H1 (cell line): ENCODE results near the gene IL7R. TPM values are rescaled to one million over a fixed set of nuclear protein-coding genes. Genes with fewer than 3 reads are reported as not detected.
"Not testable (repeated sequence)": the region's sequence is repeated elsewhere in the genome, so short reads cannot be mapped to it uniquely, and the experiment has no call there.

ENCODE experiments used
- CTCF ChIA-PET: fragments of 300-600 bp; sonication (Branson Sonifier 250); formaldehyde crosslinking; loops from one replicate; lab custom pipeline; 2021; ENCODE audit not compliant: partially characterized antibody; lab: Charles Lee
- POLR2A ChIA-PET: fragments of 300-600 bp; sonication (Branson Sonifier 250); formaldehyde crosslinking; loops from one replicate; lab custom pipeline; 2021; ENCODE audit warnings: inconsistent platforms; ENCODE audit not compliant: partially characterized antibody; lab: Charles Lee
- DNase-seq, 2 experiments: peaks; one replicate each; pipeline versions ENCODE4 v3.0.0 to v3.0.0-alpha.2; 2010 to 2022; ENCODE audit warnings: low spot score in 2 of 2, low read depth in 1 of 2, mixed read lengths in 1 of 2
- FAIRE-seq: peaks from 2 replicates; lab custom pipeline; 2011; peaks lifted over from hg19 to GRCh38; lab: Jason Lieb, UNC
- H2AFZ ChIP-seq: 2 replicates; pipeline ENCODE4 v1.8.1; 2012; ENCODE audit warnings: low read length, inconsistent platforms
- H2AK5ac ChIP-seq: 2 replicates; pipeline ENCODE4 v1.6.1; 2013; ENCODE audit warnings: low read depth, low read length
- H2BK120ac ChIP-seq: replicated peaks from 2 replicates; pipeline ENCODE3; 2013; ENCODE audit warnings: low read depth, low read length, inconsistent platforms
- H2BK12ac ChIP-seq: 2 replicates; pipeline ENCODE4 v1.6.1; 2013; ENCODE audit warnings: low read depth, low read length
- H2BK15ac ChIP-seq: 2 replicates; pipeline ENCODE4 v1.6.1; 2013; ENCODE audit warnings: low read length
- H2BK20ac ChIP-seq: 2 replicates; pipeline ENCODE4 v1.6.1; 2013; ENCODE audit warnings: low read length
- H2BK5ac ChIP-seq: 2 replicates; pipeline ENCODE4 v1.6.1; 2013; ENCODE audit warnings: low read depth, low read length
- H3K14ac ChIP-seq: 2 replicates; pipeline ENCODE4 v1.6.1; 2013; ENCODE audit warnings: inconsistent platforms; ENCODE audit not compliant: insufficient read length
- H3K18ac ChIP-seq: 2 replicates; pipeline ENCODE4 v1.6.1; 2013; ENCODE audit warnings: low read length; ENCODE audit errors: extremely low read depth
- H3K23ac ChIP-seq: 2 replicates; pipeline ENCODE4 v1.6.1; 2013; ENCODE audit warnings: inconsistent platforms; ENCODE audit not compliant: insufficient read length
- H3K23me2 ChIP-seq: 2 replicates; pipeline ENCODE4 v1.6.1; 2013; ENCODE audit warnings: low read depth, low read length
- H3K27ac ChIP-seq: 2 replicates; pipeline ENCODE4 v1.6.1; 2011; ENCODE audit warnings: low read depth, low read length, inconsistent platforms
- H3K27me3 ChIP-seq, 4 experiments: replicated peaks in 1 of 4; 1 replicate in 1 of 4; 2 replicates in 3 of 4; pipeline versions ENCODE4 v1.6.1 to v1.8.1; 2011 to 2013; ENCODE audit warnings: low read length in 3 of 4, mild to moderate bottlenecking in 3 of 4, inconsistent platforms in 2 of 4, mixed read lengths in 2 of 4, moderate library complexity in 1 of 4; ENCODE audit not compliant: control insufficient read depth in 3 of 4, insufficient read depth in 3 of 4; ENCODE audit errors: extremely low read depth in 1 of 4
- H3K36me3 ChIP-seq, 4 experiments: 2 replicates each; pipeline versions ENCODE4 v1.6.1 to v1.8.1; 2011 to 2013; ENCODE audit warnings: mild to moderate bottlenecking in 4 of 4, low read length in 3 of 4, moderate library complexity in 2 of 4, control low read depth in 1 of 4, inconsistent platforms in 1 of 4; ENCODE audit not compliant: insufficient read depth in 4 of 4, control insufficient read depth in 2 of 4
- H3K4ac ChIP-seq: replicated peaks from 2 replicates; pipeline ENCODE3; 2013; ENCODE audit warnings: low read length, low read depth, mixed read lengths, inconsistent platforms; ENCODE audit not compliant: insufficient read length
- H3K4me1 ChIP-seq, 4 experiments: replicated peaks in 1 of 4; 1 replicate in 1 of 4; 2 replicates in 3 of 4; pipeline versions ENCODE4 v1.6.1 to v1.8.1; 2011 to 2013; ENCODE audit warnings: low read length in 3 of 4, inconsistent platforms in 2 of 4, mixed read lengths in 1 of 4; ENCODE audit not compliant: insufficient read depth in 4 of 4, control insufficient read depth in 3 of 4
- H3K4me2 ChIP-seq, 2 experiments: 2 replicates each; pipeline versions ENCODE4 v1.6.1 to v1.8.1; 2011 to 2013; ENCODE audit warnings: low read depth in 2 of 2, low read length in 2 of 2, control low read depth in 1 of 2, inconsistent platforms in 1 of 2, mild to moderate bottlenecking in 1 of 2; ENCODE audit not compliant: insufficient read depth in 1 of 2
- H3K4me3 ChIP-seq, 4 experiments: fragments of 200-600, 300-600 bp in 1 of 4; sonication (generic), shearing (Covaris generic), sonication (Bioruptor Twin) in 1 of 4; 2 replicates each; pipeline versions ENCODE4 v1.5.1 to v1.8.1; 2011 to 2016; ENCODE audit warnings: low read length in 4 of 4, low read depth in 3 of 4, control low read depth in 2 of 4, inconsistent platforms in 2 of 4, mild to moderate bottlenecking in 2 of 4, mixed read lengths in 1 of 4, moderate library complexity in 1 of 4; ENCODE audit not compliant: insufficient read depth in 2 of 4; ENCODE audit errors: extremely low read depth in 1 of 4
- H3K56ac ChIP-seq: replicated peaks from 2 replicates; pipeline ENCODE3; 2013; ENCODE audit warnings: low read depth, mild to moderate bottlenecking, mixed read lengths, low read length, inconsistent platforms; ENCODE audit not compliant: insufficient read length
- H3K79me1 ChIP-seq: 2 replicates; pipeline ENCODE4 v1.6.1; 2013; ENCODE audit warnings: low read depth, low read length, control low read depth
- H3K79me2 ChIP-seq, 2 experiments: 2 replicates each; pipeline versions ENCODE4 v1.6.1 to v1.8.1; 2012 to 2013; ENCODE audit warnings: low read length in 2 of 2, mild to moderate bottlenecking in 2 of 2, inconsistent platforms in 1 of 2; ENCODE audit not compliant: insufficient read depth in 2 of 2, control insufficient read depth in 1 of 2
- H3K9ac ChIP-seq, 4 experiments: replicated peaks in 1 of 4; 1 replicate in 1 of 4; 2 replicates in 3 of 4; pipeline versions ENCODE4 v1.6.1 to v1.8.1; 2011 to 2013; ENCODE audit warnings: low read depth in 3 of 4, low read length in 3 of 4, control low read depth in 2 of 4, mild to moderate bottlenecking in 2 of 4, moderate library complexity in 2 of 4, inconsistent platforms in 1 of 4; ENCODE audit errors: extremely low read depth in 1 of 4
- H3K9me3 ChIP-seq, 2 experiments: 2 replicates each; pipeline versions ENCODE4 v1.6.1 to v1.8.1; 2012 to 2013; ENCODE audit warnings: mild to moderate bottlenecking in 2 of 2, moderate library complexity in 2 of 2, control low read depth in 1 of 2, inconsistent platforms in 1 of 2, low read depth in 1 of 2, low read length in 1 of 2, mixed read lengths in 1 of 2; ENCODE audit not compliant: insufficient read depth in 2 of 2
- H4K20me1 ChIP-seq, 2 experiments: replicated peaks in 1 of 2; 2 replicates each; pipeline versions ENCODE3 to v1.8.1; 2011 to 2013; ENCODE audit warnings: inconsistent platforms in 2 of 2, low read length in 2 of 2, mild to moderate bottlenecking in 1 of 2; ENCODE audit not compliant: insufficient read depth in 2 of 2, control insufficient read depth in 1 of 2
- H4K5ac ChIP-seq: 2 replicates; pipeline ENCODE4 v1.6.1; 2013; ENCODE audit warnings: low read length, low read depth, mixed read lengths, inconsistent platforms; ENCODE audit not compliant: insufficient read length
- H4K8ac ChIP-seq: 2 replicates; pipeline ENCODE4 v1.8.0; 2013; ENCODE audit warnings: mild to moderate bottlenecking, moderate library complexity, low read length, inconsistent platforms; ENCODE audit not compliant: insufficient read depth; ENCODE audit errors: extremely low read depth
- H4K91ac ChIP-seq: replicated peaks from 2 replicates; pipeline ENCODE3; 2013; ENCODE audit warnings: low read length, mixed read lengths, inconsistent platforms; ENCODE audit not compliant: insufficient read length
- BACH1 ChIP-seq: IDR thresholded peaks from 2 replicates; pipeline ENCODE4 v1.6.1; 2012; ENCODE audit warnings: low read length, improper control_type of control experiment
- BCL11A ChIP-seq, 2 experiments: IDR thresholded peaks; one replicate each; pipeline ENCODE4 v1.6.1; 2011; ENCODE audit warnings: low read depth in 2 of 2, low read length in 2 of 2, mild to moderate bottlenecking in 2 of 2
- CTCF ChIP-seq, 3 experiments: IDR thresholded peaks; 1 replicate in 2 of 3; 2 replicates in 1 of 3; pipeline versions ENCODE4 v1.5.1 to v1.6.1; 2011; ENCODE audit warnings: low read length in 3 of 3, mild to moderate bottlenecking in 3 of 3, inconsistent platforms in 2 of 3, low read depth in 1 of 3, moderate library complexity in 1 of 3; ENCODE audit not compliant: insufficient read depth in 1 of 3; ENCODE audit errors: control extremely low read depth in 1 of 3
- KDM1A ChIP-seq: fragments of 200-600, 300-600 bp; sonication (generic); IDR thresholded peaks from 2 replicates; pipeline ENCODE4 v1.7.1; 2016; ENCODE audit warnings: mild to moderate bottlenecking, low read length, borderline replicate concordance
- RNF2 ChIP-seq: fragments of 200-900, 300-1000 bp; sonication (generic); IDR thresholded peaks from 2 replicates; pipeline ENCODE4 v1.7.1; 2016; ENCODE audit warnings: borderline replicate concordance, low read depth, mild to moderate bottlenecking, antibody characterized with exemption, low read length; ENCODE audit not compliant: poor library complexity, severe bottlenecking; ENCODE audit errors: missing control alignments
- TAF7 ChIP-seq: optimal IDR thresholded peaks from 2 replicates; pipeline ENCODE3; 2011; ENCODE audit warnings: low read depth, mild to moderate bottlenecking, inconsistent platforms, low read length, moderate library complexity, borderline replicate concordance
- WGBS, 2 experiments: shearing (Covaris generic) in 1 of 2; methylation state at CpG; one replicate each; pipeline versions ENCODE4 v1.1.6 to v1.1.7; 2013 to 2015; ENCODE audit warnings: low lambda C conversion rate in 2 of 2, mixed read lengths in 2 of 2, inconsistent platforms in 1 of 2, low coverage in 1 of 2, missing lambda C conversion rate in 1 of 2; ENCODE audit not compliant: insufficient replicate concordance in 2 of 2, insufficient coverage in 1 of 2, insufficient read length in 1 of 2; ENCODE audit errors: extremely low coverage in 1 of 2, missing lambda C conversion rate in 1 of 2; 5-methylcytosine and 5-hydroxymethylcytosine counted together
- polyA plus RNA-seq, 7 experiments: library from polyadenylated mRNA; depleted of rRNA in 3 of 7; stranded (reverse) in 5 of 7; unstranded in 2 of 7; fragments of >200 nt in 5 of 7; fragments of 200-250 nt in 2 of 7; gene quantifications; 1 replicate in 5 of 7; 2 replicates in 1 of 7; 4 replicates in 1 of 7; pipeline versions ENCODE4 v1.2.1 to v1.2.3, GENCODE V29; 2011 to 2013; ENCODE audit warnings: missing spikeins in 2 of 7, mixed read lengths in 2 of 7
- total RNA-seq: library from RNA; stranded (reverse); fragmentation: NEBNext Ultra II Directional; extraction: Animal tissue kit (Norgen Biotek cat#: 25700); gene quantifications from 2 replicates; pipeline ENCODE4 v1.2.1, GENCODE V29; 2021

Gene IL7R
- total and polyA plus RNA-seq, 2 of the 8 experiments (the other 6 are each of a cell fraction or from before 2014, with no cell fraction given), result not detected

GRCh38 chr5:35855187-35855586 is 1.5 kb upstream of the IL7R start (continued):
- no peak for TF ChIP-seq CTCF (IDR thresholded peaks at IDR 0.05; ENCODE audit: control extremely low read depth in 1 of 3, insufficient read depth in 1 of 3, low read depth in 1 of 3, low read length in 3 of 3)
- TF ChIP-seq KDM1A, result no peak
- TF ChIP-seq BACH1, result no peak
- TF ChIP-seq TAF7, result no peak
- TF ChIP-seq BCL11A (IDR thresholded peaks at IDR 0.05; ENCODE audit: low read depth in 2 of 2, low read length in 2 of 2), result no peak
- no peak for TF ChIP-seq RNF2

DNA sequence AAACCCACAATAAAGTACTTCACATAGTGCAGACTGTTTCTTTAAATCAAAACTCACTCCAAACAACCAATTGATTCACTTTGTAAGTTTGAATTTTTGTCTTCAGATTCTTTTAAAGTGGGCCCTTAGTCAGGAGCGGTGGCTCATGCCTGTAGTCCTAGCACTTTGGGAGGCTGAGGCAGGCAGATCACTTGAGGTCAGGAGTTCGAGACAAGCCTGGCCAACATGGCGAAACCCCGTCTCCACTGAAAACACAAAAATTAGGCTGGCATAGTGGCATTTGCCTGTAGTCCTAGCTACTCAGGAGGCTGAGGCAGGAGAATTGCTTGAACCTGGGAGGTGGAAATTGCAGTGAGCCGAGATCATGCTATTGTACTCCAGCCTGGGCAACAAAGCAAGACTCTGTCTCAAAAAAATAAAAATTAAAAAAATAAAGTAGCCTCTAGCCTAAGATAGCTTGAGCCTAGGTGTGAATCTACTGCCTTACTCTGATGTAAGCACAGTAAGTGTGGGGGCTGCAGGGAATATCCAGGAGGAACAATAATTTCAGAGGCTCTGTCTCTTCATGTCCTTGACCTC is 416 bp upstream of the IL7R start:
- H2BK15ac ChIP-seq, H3K4me3 ChIP-seq, H2BK12ac ChIP-seq, H2AFZ ChIP-seq, H2BK120ac ChIP-seq, H4K91ac ChIP-seq, H2BK5ac ChIP-seq, H3K56ac ChIP-seq, H3K9me3 ChIP-seq, H3K23ac ChIP-seq, POLR2A ChIA-PET, H2AK5ac ChIP-seq, H3K9ac ChIP-seq, H3K14ac ChIP-seq, H3K18ac ChIP-seq, H3K4me2 ChIP-seq, H4K20me1 ChIP-seq, H3K79me2 ChIP-seq, H3K4me1 ChIP-seq, H3K4ac ChIP-seq, H3K27ac ChIP-seq, H3K27me3 ChIP-seq, H4K5ac ChIP-seq, H3K79me1 ChIP-seq, FAIRE-seq, H3K23me2 ChIP-seq, H3K36me3 ChIP-seq, H4K8ac ChIP-seq, H2BK20ac ChIP-seq, DNase-seq: not testable (repeated sequence)
- 85% methylated on average over 5 of the region's 5 CpGs; no CpG with 5 or more reads in 1 of the 2 experiments for WGBS, 2 experiments
- CTCF ChIA-PET, result interaction anchor here (0.6 kb wide), 1 partner anchor 1147 kb away, joined by 7 read pairs; no protein-coding TSS in a partner anchor
